Measurements from ENCODE around the gene OR14A2.

Gene OR14A2

DNA sequence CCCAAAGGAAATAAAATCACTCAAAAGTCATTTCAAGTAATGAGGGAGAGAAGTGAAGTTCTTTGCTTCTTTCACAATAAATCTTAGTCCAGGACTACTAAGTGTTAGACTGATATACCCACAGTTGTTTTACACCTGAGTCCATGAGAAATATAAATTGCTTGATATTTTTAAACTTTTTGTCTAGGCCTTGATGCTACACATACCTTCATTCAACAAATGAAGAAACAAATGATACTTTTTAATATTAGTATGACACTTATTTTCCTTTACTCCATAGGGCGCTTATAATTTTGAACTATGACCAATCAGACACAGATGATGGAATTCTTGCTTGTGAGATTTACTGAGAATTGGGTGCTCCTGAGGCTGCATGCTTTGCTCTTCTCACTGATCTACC, 9.6 kb downstream of the OR14A2 start, which contains the start of gene OR14K1:
OR14K1 (plus strand) TSS at position 301 of the 400 bp plus-strand sequence; CDS start at position 301, 0 bp downstream.
- no peak within 1 kb of the TSS for H3K4me2 ChIP-seq (ENCODE audit: low read length)
- TF ChIP-seq, protein P1, sequence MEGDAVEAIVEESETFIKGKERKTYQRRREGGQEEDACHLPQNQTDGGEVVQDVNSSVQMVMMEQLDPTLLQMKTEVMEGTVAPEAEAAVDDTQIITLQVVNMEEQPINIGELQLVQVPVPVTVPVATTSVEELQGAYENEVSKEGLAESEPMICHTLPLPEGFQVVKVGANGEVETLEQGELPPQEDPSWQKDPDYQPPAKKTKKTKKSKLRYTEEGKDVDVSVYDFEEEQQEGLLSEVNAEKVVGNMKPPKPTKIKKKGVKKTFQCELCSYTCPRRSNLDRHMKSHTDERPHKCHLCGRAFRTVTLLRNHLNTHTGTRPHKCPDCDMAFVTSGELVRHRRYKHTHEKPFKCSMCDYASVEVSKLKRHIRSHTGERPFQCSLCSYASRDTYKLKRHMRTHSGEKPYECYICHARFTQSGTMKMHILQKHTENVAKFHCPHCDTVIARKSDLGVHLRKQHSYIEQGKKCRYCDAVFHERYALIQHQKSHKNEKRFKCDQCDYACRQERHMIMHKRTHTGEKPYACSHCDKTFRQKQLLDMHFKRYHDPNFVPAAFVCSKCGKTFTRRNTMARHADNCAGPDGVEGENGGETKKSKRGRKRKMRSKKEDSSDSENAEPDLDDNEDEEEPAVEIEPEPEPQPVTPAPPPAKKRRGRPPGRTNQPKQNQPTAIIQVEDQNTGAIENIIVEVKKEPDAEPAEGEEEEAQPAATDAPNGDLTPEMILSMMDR (IDR thresholded peaks at IDR 0.05; ENCODE audit: low read length): no peak
- TF ChIP-seq EZH2 (IDR thresholded peaks at IDR 0.05; ENCODE audit: borderline replicate concordance, low read length): no peak
- H3F3A ChIP-seq (ENCODE audit: insufficient read depth, low read length): no peaks in the 10 kb centered on the region
- H3K27me3 ChIP-seq (ENCODE audit: insufficient read depth, low read length): no peaks in the 10 kb centered on the region
- H2AFZ ChIP-seq (ENCODE audit: low read length): no peak within 1 kb of the TSS
- no peaks in the 10 kb centered on the region for H3K9me3 ChIP-seq (ENCODE audit: low read length)
- H3K4me1 ChIP-seq (ENCODE audit: insufficient read depth, low read length, severe bottlenecking): no peaks in the 10 kb centered on the region
- no peaks in the 10 kb centered on the region for H3K79me2 ChIP-seq (ENCODE audit: insufficient read depth, low read length)
- no peaks in the 10 kb centered on the region for H3K36me3 ChIP-seq (ENCODE audit: insufficient read depth, low read length)
- H3K9me2 ChIP-seq (ENCODE audit: low read depth, low read length): no peaks in the 10 kb centered on the region
- no peak within 1 kb of the TSS for H3K4me3 ChIP-seq (ENCODE audit: low read depth, low read length, poor library complexity, severe bottlenecking)
- H3K27ac ChIP-seq (ENCODE audit: low read depth, low read length, poor library complexity, severe bottlenecking): no peak within 1 kb of the TSS
- H4K20me1 ChIP-seq (ENCODE audit: insufficient read depth, low read length): no peaks in the 10 kb centered on the region
- H3K9ac ChIP-seq (ENCODE audit: low read length): no peak within 1 kb of the TSS

DNA sequence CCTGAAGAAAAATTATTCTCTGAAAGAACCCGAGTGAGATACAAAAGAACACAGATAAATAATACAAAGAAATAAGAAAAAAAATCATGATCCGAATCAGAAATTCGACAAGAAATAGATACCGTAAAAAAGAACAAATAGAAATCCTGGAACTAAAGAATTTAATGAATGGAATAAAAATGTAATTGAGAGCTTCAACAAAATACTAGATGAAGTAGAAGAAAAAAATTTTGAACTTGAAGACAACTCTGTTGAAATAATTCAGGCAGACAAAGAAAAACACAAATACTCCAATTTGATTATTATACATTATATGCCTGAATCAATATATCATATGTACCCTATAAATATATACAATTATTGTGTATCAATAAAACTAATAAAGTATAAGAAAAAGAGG, 26.7 kb downstream of the OR14A2 start:
- Histone ChIP-seq H3K9ac (ENCODE audit: low read length) (no peak overlapping the region), H2AFZ (ENCODE audit: low read length) (no peak overlapping the region), H3K27ac (ENCODE audit: low read depth, low read length, poor library complexity, severe bottlenecking) (no peak overlapping the region), H3K4me3 (ENCODE audit: low read depth, low read length, poor library complexity, severe bottlenecking) (no peak overlapping the region), H3K36me3 (ENCODE audit: insufficient read depth, low read length) (no peaks in the 10 kb centered on the region), H3K4me1 (ENCODE audit: insufficient read depth, low read length, severe bottlenecking) (no peaks in the 10 kb centered on the region), H4K20me1 (ENCODE audit: insufficient read depth, low read length) (no peaks in the 10 kb centered on the region), H3K79me2 (ENCODE audit: insufficient read depth, low read length) (no peaks in the 10 kb centered on the region), H3K27me3 (ENCODE audit: insufficient read depth, low read length) (no peaks in the 10 kb centered on the region), H3K9me2 (ENCODE audit: low read depth, low read length) (no peaks in the 10 kb centered on the region), H3K4me2 (ENCODE audit: low read length) (no peak overlapping the region), H3F3A (ENCODE audit: insufficient read depth, low read length) (no peaks in the 10 kb centered on the region), H3K9me3 (ENCODE audit: low read length) (no peaks in the 10 kb centered on the region)
- TF ChIP-seq, protein P1 (IDR thresholded peaks at IDR 0.05; ENCODE audit: low read length): no peak
- no peak for TF ChIP-seq EZH2 (IDR thresholded peaks at IDR 0.05; ENCODE audit: borderline replicate concordance, low read length)

DNA sequence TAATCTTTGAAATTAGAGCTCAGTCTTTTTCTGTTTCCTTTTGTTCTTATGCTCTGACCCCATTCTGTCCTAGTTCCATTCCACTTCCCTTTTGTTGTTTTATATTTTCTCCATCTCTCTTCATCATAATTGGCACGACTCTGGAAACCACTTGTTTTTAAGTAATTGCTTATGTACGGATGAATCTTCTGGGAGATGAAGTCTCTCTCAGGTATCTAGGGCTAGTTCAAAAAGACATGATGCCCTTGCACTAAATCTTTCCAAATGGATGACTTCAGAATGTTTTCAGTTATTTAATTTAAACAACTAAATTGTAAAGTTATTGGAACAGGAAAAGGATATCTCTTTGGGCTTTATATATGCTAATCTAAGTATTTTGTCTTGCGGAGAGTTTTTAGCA, 31.4 kb downstream of the OR14A2 start, which contains the start of gene OR6F1:
OR6F1 (minus strand) TSS at position 101 of the 400 bp plus-strand sequence. CDS start 3,891 bp downstream, outside the sequence.
- H3K4me2 ChIP-seq (ENCODE audit: low read length): no peak within 1 kb of the TSS
- H3K4me1 ChIP-seq (ENCODE audit: insufficient read depth, low read length, severe bottlenecking): no peaks in the 10 kb centered on the region
- no peaks in the 10 kb centered on the region for H3F3A ChIP-seq (ENCODE audit: insufficient read depth, low read length)
- no peak within 1 kb of the TSS for H3K27ac ChIP-seq (ENCODE audit: low read depth, low read length, poor library complexity, severe bottlenecking)
- no peaks in the 10 kb centered on the region for H3K9me3 ChIP-seq (ENCODE audit: low read length)
- H3K27me3 ChIP-seq (ENCODE audit: insufficient read depth, low read length): no peaks in the 10 kb centered on the region
- no peaks in the 10 kb centered on the region for H3K36me3 ChIP-seq (ENCODE audit: insufficient read depth, low read length)
- H4K20me1 ChIP-seq (ENCODE audit: insufficient read depth, low read length): no peaks in the 10 kb centered on the region
- H2AFZ ChIP-seq (ENCODE audit: low read length): no peak within 1 kb of the TSS
- no peaks in the 10 kb centered on the region for H3K9me2 ChIP-seq (ENCODE audit: low read depth, low read length)
- H3K4me3 ChIP-seq (ENCODE audit: low read depth, low read length, poor library complexity, severe bottlenecking): no peak within 1 kb of the TSS
- no peaks in the 10 kb centered on the region for H3K79me2 ChIP-seq (ENCODE audit: insufficient read depth, low read length)
- H3K9ac ChIP-seq (ENCODE audit: low read length): no peak within 1 kb of the TSS
- TF ChIP-seq, protein P1 (IDR thresholded peaks at IDR 0.05; ENCODE audit: low read length): no peak
- TF ChIP-seq EZH2 (IDR thresholded peaks at IDR 0.05; ENCODE audit: borderline replicate concordance, low read length): no peak

Data from OCI-LY1 (cell line).